Medulla oblongata (tissue), 1 donor: ENCODE results near the gene KLK5.

Experiments used
- DNase-seq: peaks from one replicate; pipeline ENCODE4 v3.0.0-alpha.2; 2015; ENCODE audit errors: extremely low spot score

The KLK5 gene

DNA sequence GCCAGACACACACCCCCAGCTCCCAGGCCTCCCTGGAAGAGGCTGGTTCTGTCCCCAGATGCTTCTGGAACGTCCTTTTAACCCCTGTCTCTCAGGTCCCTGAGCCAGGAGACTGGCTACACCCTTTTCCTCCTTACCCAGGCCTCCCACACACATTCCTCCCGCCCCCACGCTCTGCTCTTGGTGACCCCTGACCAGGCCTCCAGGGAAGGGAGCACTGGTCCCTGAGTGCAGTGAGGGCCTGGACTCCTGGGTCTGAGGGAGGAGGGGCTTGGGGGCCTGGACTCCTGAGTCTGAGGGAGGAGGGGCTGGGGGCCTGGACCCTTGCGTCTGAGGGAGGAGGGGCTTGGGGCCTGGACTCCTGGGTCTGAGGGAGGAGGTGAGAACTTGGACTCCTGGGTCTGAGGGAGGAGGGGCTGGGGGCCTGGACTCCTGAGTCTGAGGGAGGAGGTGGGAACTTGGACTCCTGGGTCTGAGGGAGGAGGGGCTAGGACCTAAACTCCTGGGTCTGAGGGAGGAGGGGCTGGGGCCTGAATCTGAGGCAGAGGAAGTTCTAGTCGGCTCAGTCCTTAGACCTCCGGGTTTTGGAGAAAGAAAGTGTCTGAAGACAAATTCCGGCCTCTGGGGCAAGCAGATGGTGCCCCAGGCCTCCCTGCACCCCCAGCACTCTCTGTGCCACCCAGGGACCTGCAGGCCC, 16.0 kb upstream of the KLK5 start:
- DNase-seq, result no peak

DNA sequence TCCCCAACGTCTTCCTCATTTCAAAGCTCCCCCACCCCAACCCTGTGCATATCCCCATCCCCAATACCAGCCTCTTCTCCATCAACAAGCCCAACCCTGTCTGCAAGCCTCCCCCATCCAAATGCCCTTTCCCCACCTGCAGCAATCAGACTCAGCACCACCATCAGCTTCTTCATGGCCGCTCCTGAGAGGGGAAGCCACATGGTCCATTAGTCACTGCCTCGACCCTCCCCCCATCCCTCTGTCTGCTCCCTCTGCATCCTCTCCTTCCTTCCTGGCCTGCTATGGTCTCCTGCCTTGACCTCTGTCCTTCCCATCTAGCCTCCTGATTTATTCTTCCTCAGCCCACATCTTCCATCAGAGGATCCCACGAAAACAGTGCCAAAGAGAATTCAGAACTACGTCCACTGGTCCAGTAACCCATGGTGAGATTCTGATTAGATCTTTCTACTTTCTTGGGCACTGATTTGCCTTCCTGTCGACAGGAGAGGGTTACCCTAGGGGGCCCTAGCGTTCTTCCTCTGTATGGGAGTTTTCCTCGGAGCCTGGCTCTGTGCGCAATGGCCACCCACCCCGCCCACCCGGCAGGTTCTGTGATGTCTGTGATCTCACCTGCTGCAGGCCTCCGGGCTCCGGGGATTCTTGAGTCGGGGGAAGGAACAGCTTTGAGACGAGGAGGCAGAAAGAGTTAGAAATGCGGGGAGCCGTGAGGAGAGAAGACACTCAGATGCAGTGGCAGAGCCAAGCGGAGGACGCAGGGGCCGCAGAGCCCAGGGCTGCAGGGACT, 15.3 kb upstream of the KLK5 start:
- DNase-seq, result peak; percentile 21

DNA sequence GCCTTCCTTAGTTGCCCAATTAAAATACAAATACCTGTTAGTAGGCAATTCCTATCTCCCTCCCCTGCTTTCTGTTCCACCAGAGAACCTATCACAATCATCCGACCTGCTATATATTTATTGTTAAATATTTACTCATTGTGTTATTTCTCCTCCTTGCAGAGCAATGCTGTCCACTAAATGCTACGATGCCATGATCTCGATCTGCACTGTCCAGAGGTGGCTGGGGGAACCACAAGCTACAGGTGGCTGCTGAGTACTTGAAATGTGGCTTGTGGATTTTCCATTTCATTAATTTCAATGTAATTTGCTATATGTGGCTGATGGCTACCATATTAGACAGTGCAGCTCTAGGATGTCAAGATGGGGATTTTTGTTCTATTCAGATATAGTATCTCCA, 11.4 kb upstream of the KLK5 start:
- DNase-seq, result no peak

DNA sequence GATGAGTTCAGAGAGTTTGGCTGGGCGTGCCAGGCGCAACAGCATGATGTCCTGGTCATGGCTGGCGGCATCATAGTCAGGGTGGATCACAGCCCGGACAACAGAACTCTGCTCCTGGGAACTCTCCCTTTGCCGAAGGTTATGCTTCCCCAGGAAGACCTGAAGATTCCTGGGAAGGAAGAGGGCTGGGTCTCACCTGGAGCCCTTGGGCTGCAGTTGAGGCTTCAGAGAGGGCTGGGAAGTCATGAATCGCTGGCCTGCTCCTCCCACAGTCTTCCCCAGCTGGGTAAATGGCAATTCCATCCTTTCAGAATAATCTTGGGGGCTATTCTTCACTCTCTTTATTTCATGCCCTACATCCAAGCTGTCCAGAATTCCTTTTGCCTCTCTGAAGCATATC, 10.5 kb upstream of the KLK5 start:
- DNase-seq, result no peak

DNA sequence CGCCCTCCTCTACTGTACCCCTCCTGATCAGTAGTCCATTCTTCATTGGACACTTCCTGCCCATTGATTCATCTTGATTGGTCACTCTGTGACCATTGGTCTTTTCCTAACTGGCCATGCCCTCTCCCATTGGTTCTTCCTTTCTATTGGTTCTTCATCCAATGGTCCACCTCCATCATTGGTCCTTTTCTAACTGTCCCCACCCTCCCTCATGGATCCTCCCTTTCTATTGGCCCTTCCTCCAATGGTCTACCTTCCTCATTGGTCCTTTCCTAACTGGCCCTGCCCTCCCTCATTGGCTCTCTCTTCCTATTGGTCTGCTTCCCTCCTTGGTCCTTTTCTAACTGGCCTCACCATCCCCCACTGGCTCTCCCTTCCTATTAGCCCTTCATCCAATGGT, 9.4 kb upstream of the KLK5 start:
- DNase-seq, result no peak

DNA sequence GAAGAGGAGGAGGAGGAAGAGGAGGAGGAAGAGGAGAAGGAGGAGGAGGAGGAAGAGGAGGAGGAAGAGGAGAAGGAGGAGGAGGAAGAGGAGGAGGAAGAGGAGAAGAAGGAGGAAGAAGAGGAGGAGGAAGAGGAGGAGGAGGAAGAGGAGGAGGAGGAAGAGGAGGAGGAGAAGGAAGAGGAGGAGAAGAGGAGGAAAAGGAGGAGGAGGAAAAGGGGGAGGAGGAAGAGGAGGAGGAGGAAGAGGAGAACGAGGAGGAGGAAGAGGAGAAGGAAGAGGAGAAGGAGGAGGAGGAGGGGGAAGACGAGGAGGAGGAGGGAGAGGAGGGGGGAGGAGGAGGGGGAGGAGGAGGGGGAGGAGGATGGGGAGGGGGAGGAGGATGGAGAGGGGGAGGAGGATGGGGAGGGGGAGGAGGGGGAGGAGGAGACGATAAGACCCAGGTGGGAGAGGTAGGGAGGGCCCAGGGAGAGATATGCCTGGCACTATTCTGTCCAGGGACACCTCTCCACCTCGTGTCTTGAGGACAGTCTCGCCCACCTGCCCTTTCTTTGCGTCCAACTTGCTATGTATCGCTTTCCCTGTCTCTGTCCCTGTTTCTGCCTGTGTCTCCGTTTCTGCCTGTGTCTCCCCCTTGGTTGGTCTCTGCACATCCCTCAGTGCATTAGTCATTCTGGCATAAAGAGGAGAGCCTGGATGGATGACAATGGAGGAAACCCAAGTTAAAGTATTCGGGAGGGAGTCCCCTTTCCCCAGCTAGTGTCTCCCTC, 7.1 kb upstream of the KLK5 start:
- DNase-seq, result no peak

DNA sequence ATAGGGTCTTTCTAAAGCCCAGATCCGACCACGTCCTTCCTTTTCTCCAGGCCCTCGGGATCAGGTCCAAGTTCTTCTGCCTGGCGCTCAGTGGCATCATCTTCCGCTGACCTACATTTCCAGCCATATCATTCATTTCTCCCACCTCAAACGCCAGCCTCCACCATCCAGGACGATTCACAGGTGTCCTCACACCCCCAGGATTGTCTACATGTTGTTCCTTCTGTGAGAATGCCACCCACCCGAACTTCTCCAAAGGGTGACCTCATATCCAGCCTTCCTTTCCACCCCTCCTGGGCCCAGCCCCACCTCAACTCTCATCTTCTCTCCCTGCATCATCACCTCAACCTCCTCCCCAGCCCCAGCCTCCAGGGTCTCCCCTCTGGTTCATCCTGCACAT, 4.7 kb upstream of the KLK5 start:
- no peak for DNase-seq

DNA sequence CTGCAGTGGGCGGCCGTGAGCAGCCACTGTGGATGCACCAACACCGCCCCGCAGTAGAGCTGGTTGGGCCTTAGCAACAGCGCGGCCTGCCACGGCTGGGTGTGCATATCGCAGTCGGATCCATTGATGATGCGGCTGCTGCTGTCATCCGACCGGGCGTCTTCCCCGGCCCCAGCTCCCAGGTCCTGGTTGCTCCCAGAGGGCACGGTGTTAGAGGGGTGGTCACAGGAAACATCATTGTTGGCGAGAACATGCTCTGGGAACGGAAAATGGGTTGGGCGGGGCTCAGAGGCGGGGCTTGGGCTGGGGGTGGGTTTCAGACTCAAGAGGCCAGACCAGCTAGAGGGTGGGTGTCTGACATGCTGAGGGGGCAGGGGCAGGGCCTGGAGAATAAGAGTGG, 3.0 kb downstream of the KLK5 start:
- DNase-seq, result no peak

DNA sequence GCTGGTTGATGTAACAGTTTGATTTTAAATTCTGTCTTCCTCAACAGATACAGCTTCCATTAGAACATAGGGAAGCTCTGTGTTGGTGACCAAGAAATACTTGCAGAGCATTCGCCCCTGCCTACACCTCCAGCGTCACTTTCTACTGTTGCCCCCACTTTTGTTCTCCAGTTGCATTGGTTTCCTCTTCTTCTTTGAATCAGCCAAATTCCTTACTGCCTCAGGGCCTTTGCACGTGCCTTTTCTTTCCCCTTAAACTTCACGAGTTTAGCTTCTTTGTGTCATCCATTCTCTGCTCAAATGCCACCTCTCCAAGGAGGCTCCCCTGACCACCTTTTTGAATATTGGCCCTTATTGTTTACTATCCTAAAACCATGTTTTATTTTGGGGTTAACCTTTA, 5.7 kb downstream of the KLK5 start:
- no peak for DNase-seq

DNA sequence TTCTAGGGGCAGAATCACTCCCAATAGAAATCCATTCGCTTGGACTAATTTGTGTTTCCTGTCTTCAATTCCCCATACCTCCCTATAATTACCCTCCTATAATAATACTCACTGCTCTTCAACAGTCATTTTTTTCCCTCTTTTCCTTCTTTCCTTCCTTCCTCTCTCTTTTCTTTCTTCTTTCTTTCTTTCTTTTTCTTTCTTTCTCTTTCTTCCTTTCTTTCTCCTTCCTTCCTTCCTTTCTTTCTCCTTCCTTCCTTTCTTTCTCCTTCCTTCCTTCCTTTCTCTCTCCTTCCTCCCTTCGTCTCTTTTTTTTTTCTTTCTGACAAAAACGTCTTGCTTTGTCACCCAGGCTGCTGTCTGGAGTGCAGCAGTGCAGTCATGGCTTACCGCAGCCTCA, 8.0 kb downstream of the KLK5 start:
- no peak for DNase-seq

DNA sequence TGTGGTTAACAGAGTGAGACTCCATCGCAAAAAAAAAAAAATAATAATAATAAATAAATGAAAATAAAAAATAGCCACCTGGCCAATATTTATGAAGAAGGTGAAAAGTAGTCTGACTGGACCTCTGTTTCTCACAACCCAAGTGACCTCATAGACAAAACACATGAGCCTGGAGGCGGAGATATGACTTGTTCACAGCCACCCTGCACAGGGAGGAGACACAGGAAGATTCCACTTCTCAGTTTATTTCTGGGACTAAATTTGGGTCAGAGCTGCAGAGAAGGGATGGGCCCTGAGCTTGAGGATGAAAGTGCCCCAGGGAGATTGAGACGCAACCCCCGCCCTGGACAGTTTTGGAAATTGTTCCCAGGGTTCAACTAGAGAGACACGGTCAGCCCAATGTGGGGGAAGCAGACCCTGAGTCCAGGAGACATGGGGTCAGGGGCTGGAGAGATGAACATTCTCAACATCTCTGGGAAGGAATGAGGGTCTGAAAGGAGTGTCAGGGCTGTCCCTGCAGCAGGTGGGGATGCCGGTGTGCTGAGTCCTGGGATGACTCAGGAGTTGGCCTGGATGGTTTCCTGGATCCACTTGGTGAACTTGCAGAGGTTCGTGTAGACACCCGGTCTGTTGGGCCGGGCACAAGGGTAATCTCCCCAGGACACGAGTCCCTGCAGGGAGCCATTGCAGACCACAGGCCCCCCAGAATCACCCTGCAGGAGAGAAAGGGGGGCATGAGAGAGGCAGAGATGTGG, 9.6 kb downstream of the KLK5 start:
- no peak for DNase-seq

DNA sequence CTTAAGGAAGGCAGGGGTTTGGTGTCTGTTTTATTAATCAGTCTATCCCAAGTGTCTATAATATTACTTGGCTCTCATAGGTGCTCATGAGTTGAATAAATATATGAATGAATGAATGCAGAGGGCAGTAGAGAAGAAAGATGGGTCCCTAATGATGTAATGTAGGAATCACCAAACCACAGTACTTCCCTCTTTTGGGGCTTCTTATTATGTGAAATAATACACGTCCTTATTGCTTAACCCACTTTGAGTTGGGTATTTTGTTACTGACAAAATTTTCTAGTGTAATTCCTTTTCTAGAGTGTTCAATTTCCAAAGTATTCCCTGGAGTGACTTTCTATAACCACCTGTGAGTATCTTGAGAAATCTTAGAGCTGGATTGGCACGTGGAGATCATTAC, 13.2 kb downstream of the KLK5 start:
- DNase-seq, result no peak

DNA sequence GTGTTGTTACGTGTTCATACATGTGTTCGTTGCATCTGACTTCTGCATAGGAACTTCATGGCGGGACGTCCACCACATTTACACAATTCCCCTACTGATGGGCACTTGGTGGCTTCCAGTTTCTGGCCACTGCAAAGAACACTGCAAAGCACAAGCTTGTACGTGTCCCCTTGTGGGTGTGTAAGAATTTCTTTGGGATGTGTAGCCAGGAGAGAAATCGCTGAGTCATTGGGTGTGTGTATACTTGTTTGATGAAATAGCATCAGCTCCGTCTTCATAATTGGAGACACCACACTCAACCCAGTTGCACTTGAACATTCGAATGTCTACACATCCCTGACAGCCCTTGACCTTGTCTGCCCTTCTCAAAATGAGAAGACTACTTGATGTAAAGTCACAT, 19.2 kb downstream of the KLK5 start:
- DNase-seq, result no peak

DNA sequence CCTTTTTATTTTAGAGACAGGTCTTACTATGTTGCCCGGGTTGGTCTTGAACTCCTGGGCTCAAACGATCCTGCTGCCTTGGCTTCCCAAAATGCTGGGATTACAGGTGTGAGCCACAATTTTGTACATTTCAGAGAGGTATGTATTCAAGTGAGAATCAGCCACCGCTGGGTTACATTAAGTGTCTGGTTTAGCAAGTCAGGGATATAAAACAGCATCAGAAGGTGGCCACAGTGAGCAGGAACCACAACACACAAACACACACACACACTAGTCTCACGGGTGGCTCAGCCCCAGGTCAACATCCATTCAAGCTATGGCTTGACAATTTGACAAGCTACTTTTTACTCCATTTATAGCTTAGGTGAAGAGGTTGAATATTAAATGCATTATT, 20.2 kb downstream of the KLK5 start:
- no peak for DNase-seq

DNA sequence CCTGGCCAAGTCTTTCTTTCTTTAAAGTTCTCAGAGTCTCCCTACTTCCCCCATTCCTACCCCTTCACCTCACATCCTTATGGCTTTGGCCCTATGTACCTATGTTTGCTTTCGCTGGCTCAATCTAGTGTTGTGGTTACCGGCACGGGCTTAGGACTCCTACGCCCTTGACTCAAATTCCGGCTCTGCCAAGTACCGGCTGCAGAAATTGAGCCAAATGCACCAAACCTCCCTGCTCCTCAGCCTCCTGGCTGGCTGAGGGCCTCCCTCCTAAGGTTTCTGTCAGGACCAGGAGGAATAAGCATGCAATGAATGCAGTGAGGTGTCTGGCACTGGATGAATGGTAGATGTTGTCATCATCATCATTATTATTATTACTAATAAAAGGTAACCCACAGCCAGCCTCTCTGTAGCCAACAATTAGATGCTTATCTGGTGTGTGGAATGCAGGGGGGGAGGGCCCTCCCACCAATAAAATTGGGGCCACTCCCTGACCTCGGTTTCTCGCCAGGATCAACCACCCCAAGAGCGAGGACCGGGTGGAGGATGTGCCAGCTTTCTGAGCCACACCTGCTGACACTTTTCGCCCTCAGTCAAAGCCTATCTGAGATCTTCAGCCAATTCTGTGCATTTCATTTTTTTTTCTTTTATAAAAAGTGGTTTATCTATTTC, 20.7 kb downstream of the KLK5 start:
- no peak for DNase-seq

DNA sequence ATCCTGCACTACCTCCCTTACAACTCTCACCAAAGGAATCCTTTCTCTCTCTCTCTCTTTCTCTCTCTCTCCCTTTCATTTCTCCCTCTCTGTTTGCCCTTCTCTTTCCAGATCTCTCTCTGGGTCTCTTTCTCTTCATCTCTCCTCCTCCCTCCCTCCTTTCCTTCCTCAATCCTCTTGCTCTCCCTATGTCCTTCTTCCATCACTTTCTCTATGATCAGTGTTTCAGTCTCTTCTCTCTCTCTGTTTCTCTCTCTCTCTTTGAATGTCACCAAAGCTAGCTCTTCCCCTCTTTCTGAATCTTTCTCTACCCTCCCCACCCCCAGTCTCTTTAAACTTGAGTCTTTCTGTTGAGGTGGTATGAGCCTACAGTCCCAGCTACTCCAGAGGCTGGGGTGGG, 21.8 kb downstream of the KLK5 start:
- no peak for DNase-seq

DNA sequence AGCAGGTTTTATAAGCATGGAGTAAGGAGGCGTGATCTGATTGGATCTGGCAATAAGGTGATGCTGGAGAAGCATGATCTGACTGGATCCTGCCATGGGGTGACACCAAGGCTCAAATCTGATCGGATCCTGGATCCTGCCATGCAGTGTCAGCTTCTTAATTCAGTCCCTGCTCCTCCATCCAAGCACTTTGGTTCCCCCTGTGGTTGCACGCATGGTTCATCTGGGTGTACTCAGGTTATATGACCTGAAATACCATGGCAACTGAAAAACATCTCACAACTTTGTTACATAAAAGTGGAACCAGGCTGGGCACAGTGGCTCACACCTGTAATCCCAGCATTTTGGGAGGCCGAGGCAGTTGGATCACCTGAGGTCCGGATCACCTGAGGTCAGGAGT, 24.0 kb downstream of the KLK5 start:
- no peak for DNase-seq

DNA sequence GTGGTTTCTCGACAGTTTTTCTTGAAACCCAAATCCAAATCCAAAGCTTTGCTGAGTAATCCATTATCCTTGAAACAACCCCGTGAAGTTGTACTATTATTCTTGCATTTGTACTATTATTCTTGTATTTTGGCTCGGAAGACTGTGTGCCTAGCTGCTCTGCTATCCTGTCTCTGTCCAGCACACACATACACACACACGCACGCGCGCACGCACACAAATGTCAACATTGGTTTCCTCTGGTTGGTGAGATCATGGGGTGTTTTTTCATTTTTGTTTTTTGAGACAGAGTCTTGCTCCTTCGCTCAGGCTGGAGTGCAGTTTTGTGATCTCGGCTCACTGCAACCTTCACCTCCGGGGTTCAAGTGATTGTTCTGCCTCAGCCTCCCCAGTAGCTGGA, 26.7 kb downstream of the KLK5 start:
- no peak for DNase-seq

DNA sequence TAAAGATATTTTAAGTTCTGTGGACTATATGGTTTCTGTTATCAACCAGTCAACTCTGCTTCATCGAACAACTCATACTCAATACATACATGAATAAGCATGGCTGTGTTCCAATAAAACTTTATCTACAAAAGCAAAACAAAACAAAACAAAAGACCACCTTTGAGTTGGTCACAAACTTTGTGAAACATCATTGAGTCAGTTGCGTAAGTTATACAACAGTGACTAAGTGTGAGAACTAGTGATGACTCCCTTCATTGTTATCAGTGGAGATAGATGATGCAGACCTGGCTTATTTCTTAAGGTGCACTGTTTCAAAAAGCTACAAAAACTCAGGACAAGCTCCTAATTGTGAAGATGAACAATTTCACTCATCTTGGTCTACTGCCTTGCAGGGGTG, 27.1 kb downstream of the KLK5 start:
- no peak for DNase-seq

DNA sequence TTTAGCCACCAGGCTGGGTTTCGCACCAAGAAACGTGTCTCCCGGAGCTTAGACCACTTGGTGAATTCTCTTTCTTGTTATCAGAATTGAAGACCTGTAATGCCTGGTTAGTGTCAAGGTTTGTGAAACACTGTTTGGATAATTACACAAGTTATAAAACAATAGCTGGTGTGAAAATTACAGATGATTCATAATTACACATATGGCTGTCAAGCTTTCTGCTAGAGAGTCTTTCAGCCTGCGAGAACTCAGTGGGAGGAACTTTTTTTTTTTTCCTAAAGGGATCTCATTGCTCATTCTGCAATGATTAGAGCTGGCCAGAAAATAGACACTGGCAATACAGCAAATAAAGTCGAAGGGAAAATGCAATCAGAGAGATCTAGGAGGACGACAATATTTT, 28.3 kb downstream of the KLK5 start:
- no peak for DNase-seq

DNA sequence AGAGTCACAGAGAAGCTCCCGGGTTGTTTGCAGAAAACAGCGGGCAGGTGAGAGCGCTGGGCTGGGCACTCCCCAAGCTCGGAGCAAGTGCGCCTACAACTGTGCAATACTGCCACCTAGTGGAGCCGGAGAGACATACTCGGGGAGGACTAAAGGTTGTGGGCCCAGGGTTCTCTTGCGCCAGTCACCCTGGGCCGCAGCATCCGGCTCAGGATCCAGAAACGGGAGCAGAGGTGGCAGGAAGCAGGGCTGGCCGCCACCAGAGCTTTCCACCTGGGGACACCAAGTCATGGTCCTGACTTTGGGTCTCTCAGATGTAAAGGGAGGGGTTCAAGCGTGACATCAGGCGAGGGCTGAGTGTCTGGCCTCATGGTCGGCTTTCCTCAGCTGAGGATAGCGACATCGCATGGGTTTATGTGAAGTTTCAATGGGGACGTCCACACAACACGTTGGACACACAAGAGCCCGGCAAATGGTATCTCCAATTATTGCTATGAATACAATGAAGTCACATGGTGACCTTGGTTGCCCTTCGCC, 30.5 kb downstream of the KLK5 start:
- peak; percentile 89 for DNase-seq
